SK-N-SH (cell line): ENCODE measurements around the gene TNNT3.

Experiments used
- TF ChIP-seq, protein P1 (sequence below): fragments of 200-600 bp; sonication (generic); IDR thresholded peaks from 2 replicates; pipeline ENCODE4 v1.6.1; 2017; ENCODE audit warnings: antibody characterized with exemption, mild to moderate bottlenecking, moderate library complexity
- TF ChIP-seq, protein P2 (sequence below): IDR thresholded peaks from 2 replicates; pipeline ENCODE4 v1.4.0; 2012; ENCODE audit warnings: low read depth, borderline replicate concordance

DNA sequence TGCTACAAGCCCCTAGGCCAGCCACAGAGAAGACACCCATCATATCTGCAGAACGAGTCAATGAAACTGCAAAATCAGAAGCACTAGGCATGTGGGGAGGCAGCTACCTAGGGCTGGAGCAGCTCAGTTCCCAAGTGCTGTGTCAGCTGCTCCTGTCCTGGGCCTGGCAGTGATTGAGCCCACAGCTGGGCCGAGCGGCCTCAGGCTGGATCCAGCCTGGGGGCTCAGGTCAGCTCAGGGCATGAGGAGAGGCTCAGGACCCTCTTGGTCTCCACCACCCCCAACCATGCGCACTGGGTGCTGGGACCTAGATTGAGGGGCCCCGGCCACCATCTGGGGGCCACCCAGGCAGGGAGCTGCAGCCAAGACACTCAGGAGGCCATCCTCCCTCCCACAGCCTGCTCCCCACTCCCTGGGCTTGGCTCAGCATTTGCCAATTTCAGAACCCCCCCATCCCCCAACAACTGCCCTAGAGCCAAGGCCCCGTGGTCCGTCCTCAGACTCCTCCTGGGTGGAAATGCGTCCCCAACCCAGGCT, 2.4 kb upstream of the TNNT3 start:
- TF ChIP-seq, protein P1, sequence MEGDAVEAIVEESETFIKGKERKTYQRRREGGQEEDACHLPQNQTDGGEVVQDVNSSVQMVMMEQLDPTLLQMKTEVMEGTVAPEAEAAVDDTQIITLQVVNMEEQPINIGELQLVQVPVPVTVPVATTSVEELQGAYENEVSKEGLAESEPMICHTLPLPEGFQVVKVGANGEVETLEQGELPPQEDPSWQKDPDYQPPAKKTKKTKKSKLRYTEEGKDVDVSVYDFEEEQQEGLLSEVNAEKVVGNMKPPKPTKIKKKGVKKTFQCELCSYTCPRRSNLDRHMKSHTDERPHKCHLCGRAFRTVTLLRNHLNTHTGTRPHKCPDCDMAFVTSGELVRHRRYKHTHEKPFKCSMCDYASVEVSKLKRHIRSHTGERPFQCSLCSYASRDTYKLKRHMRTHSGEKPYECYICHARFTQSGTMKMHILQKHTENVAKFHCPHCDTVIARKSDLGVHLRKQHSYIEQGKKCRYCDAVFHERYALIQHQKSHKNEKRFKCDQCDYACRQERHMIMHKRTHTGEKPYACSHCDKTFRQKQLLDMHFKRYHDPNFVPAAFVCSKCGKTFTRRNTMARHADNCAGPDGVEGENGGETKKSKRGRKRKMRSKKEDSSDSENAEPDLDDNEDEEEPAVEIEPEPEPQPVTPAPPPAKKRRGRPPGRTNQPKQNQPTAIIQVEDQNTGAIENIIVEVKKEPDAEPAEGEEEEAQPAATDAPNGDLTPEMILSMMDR, result no peak
- TF ChIP-seq, protein P2, sequence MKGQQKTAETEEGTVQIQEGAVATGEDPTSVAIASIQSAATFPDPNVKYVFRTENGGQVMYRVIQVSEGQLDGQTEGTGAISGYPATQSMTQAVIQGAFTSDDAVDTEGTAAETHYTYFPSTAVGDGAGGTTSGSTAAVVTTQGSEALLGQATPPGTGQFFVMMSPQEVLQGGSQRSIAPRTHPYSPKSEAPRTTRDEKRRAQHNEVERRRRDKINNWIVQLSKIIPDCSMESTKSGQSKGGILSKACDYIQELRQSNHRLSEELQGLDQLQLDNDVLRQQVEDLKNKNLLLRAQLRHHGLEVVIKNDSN, result no peak
